IMR-90 (cell line): ENCODE data around the gene DPYSL3. TPM values are rescaled to one million over a fixed set of nuclear protein-coding genes. Genes with fewer than 3 reads are reported as not detected.

Experiments used
- ATAC-seq: fragments of 200-7000 bp; cut with Tn5 transposase; 2 replicates; pipeline ENCODE4 v1.9.1; 2020; ENCODE audit warnings: low read depth, mild to moderate bottlenecking, moderate library complexity
- BruUV-seq: library from RNA; stranded (reverse); fragments of 400-500 nt; replicated peaks from 2 replicates; lab custom pipeline; 2021; lab: Mats Ljungman, UMichigan
- CTCF ChIA-PET: fragments of 300-600 bp; formaldehyde crosslinking; extraction: SDS; loops from one replicate; lab custom pipeline; 2021; ENCODE audit warnings: antibody characterized with exemption; lab: Yijun Ruan, JAX
- POLR2A ChIA-PET: fragments of 300-600 bp; sonication (Branson Sonifier 250); formaldehyde crosslinking; loops from one replicate; lab custom pipeline; 2022; ENCODE audit warnings: antibody characterized with exemption; ENCODE audit not compliant: unreplicated experiment; lab: Charles Lee
- DNase-seq: peaks from one replicate; pipeline ENCODE4 v3.0.0; 2013
- H2AFZ ChIP-seq: replicated peaks from 2 replicates; pipeline ENCODE3; 2013; ENCODE audit warnings: low read length, mild to moderate bottlenecking; ENCODE audit not compliant: poor library complexity
- H2AK5ac ChIP-seq: 2 replicates; pipeline ENCODE4 v1.6.1; 2013; ENCODE audit warnings: low read depth, low read length, inconsistent platforms
- H2AK9ac ChIP-seq: replicated peaks from 2 replicates; pipeline ENCODE3; 2013; ENCODE audit warnings: mild to moderate bottlenecking, low read depth, low read length, moderate library complexity; ENCODE audit not compliant: poor library complexity
- H2BK120ac ChIP-seq: 2 replicates; pipeline ENCODE4 v1.6.1; 2013; ENCODE audit warnings: low read depth, low read length, inconsistent platforms
- H2BK15ac ChIP-seq: 3 replicates; pipeline ENCODE4 v1.6.1; 2013; ENCODE audit warnings: low read depth, low read length, inconsistent platforms
- H2BK20ac ChIP-seq: 2 replicates; pipeline ENCODE4 v1.6.1; 2013; ENCODE audit warnings: low read depth, mild to moderate bottlenecking, inconsistent platforms, low read length, moderate library complexity
- H2BK5ac ChIP-seq: 2 replicates; pipeline ENCODE4 v1.6.1; 2013; ENCODE audit warnings: mild to moderate bottlenecking, low read depth, low read length, inconsistent platforms; ENCODE audit not compliant: poor library complexity, severe bottlenecking
- H3K14ac ChIP-seq: replicated peaks from 2 replicates; pipeline ENCODE4 v1.6.1; 2013; ENCODE audit warnings: low read depth, low read length, inconsistent platforms
- H3K18ac ChIP-seq: 2 replicates; pipeline ENCODE4 v1.6.1; 2013; ENCODE audit warnings: low read depth, low read length, control low read depth
- H3K23ac ChIP-seq: 2 replicates; pipeline ENCODE4 v1.6.1; 2013; ENCODE audit warnings: low read depth, low read length, inconsistent platforms
- H3K27ac ChIP-seq: 2 replicates; pipeline ENCODE4 v1.5.1; 2013; ENCODE audit warnings: mild to moderate bottlenecking, control low read depth, low read length; ENCODE audit not compliant: insufficient read depth
- H3K27me3 ChIP-seq: 2 replicates; pipeline ENCODE4 v1.6.1; 2013; ENCODE audit warnings: low read length; ENCODE audit not compliant: control insufficient read depth, insufficient read depth
- H3K36me3 ChIP-seq: 2 replicates; pipeline ENCODE4 v1.6.1; 2013; ENCODE audit warnings: low read length, mixed read lengths; ENCODE audit not compliant: control insufficient read depth, insufficient read depth
- H3K4ac ChIP-seq: 2 replicates; pipeline ENCODE4 v1.6.1; 2013; ENCODE audit warnings: low read depth, low read length, inconsistent platforms
- H3K4me1 ChIP-seq: 2 replicates; pipeline ENCODE4 v1.6.1; 2013; ENCODE audit warnings: low read length, mixed read lengths; ENCODE audit not compliant: control insufficient read depth, insufficient read depth
- H3K4me2 ChIP-seq: 2 replicates; pipeline ENCODE4 v1.6.1; 2013; ENCODE audit warnings: low read depth, mild to moderate bottlenecking, control low read depth, low read length, moderate library complexity
- H3K4me3 ChIP-seq: 2 replicates; pipeline ENCODE4 v1.5.1; 2013; ENCODE audit warnings: low read depth, mild to moderate bottlenecking, control low read depth, low read length, moderate library complexity; ENCODE audit not compliant: insufficient read depth
- H3K56ac ChIP-seq: 2 replicates; pipeline ENCODE4 v1.6.1; 2013; ENCODE audit warnings: low read length, inconsistent platforms; ENCODE audit not compliant: insufficient read depth; ENCODE audit errors: extremely low read depth
- H3K79me1 ChIP-seq, 2 experiments: 2 replicates each; pipeline ENCODE4 v1.6.1; 2013; ENCODE audit warnings: low read length in 2 of 2, inconsistent platforms in 1 of 2, low read depth in 1 of 2
- H3K9ac ChIP-seq: 2 replicates; pipeline ENCODE4 v1.6.1; 2013; ENCODE audit warnings: low read depth, low read length, control low read depth
- H3K9me1 ChIP-seq: 2 replicates; pipeline ENCODE4 v1.6.1; 2013; ENCODE audit warnings: low read length, inconsistent platforms; ENCODE audit not compliant: insufficient read depth
- H3K9me3 ChIP-seq: 2 replicates; pipeline ENCODE4 v1.6.1; 2013; ENCODE audit warnings: low read length; ENCODE audit not compliant: control insufficient read depth, insufficient read depth
- H4K20me1 ChIP-seq: 2 replicates; pipeline ENCODE4 v1.6.1; 2013; ENCODE audit warnings: low read length, inconsistent platforms; ENCODE audit not compliant: insufficient read depth
- H4K5ac ChIP-seq: 2 replicates; pipeline ENCODE4 v1.6.1; 2013; ENCODE audit warnings: mild to moderate bottlenecking, low read depth, low read length, control low read depth
- H4K8ac ChIP-seq, 2 experiments: 2 replicates each; pipeline ENCODE4 v1.6.1; 2013; ENCODE audit warnings: low read depth in 2 of 2, low read length in 2 of 2, control low read depth in 1 of 2, inconsistent platforms in 1 of 2
- H4K91ac ChIP-seq: 2 replicates; pipeline ENCODE4 v1.6.1; 2013; ENCODE audit warnings: low read depth, low read length, inconsistent platforms; ENCODE audit not compliant: insufficient read depth
- BHLHE40 ChIP-seq: fragments of 150-350 bp; IDR thresholded peaks from 2 replicates; pipeline ENCODE4 v1.6.1; 2016; ENCODE audit warnings: mild to moderate bottlenecking, low read depth, low read length
- CEBPB ChIP-seq: IDR thresholded peaks from 2 replicates; pipeline ENCODE4 v1.6.1; 2012; ENCODE audit warnings: low read depth, low read length, improper control_type of control experiment
- CHD1 ChIP-seq: IDR thresholded peaks from 2 replicates; pipeline ENCODE4 v1.6.1; 2012; ENCODE audit warnings: low read depth, low read length, improper control_type of control experiment
- MAFK ChIP-seq: IDR thresholded peaks from 2 replicates; pipeline ENCODE4 v1.6.1; 2012; ENCODE audit warnings: low read depth, low read length, improper control_type of control experiment
- MAZ ChIP-seq: IDR thresholded peaks from 2 replicates; pipeline ENCODE4 v1.6.1; 2012; ENCODE audit warnings: low read depth, mild to moderate bottlenecking, low read length, improper control_type of control experiment, moderate library complexity, borderline replicate concordance
- MXI1 ChIP-seq: IDR thresholded peaks from 2 replicates; pipeline ENCODE4 v1.6.1; 2012; ENCODE audit warnings: low read depth, mild to moderate bottlenecking, low read length, moderate library complexity, borderline replicate concordance
- NFE2L2 ChIP-seq: fragments of 150-350 bp; IDR thresholded peaks from 2 replicates; pipeline ENCODE4 v1.6.1; 2016; ENCODE audit warnings: low read depth, mild to moderate bottlenecking, low read length
- POLR2A ChIP-seq: IDR thresholded peaks from 2 replicates; pipeline ENCODE4 v1.6.1; 2012; ENCODE audit warnings: mild to moderate bottlenecking, low read depth, low read length
- RAD21 ChIP-seq: IDR thresholded peaks from 2 replicates; pipeline ENCODE4 v1.6.1; 2012; ENCODE audit warnings: low read length, improper control_type of control experiment
- RFX5 ChIP-seq: IDR thresholded peaks from 2 replicates; pipeline ENCODE4 v1.8.0; 2012; ENCODE audit warnings: low read depth, mild to moderate bottlenecking, low read length, moderate library complexity
- SMC3 ChIP-seq: fragments of 150-350 bp; IDR thresholded peaks from 2 replicates; pipeline ENCODE4 v1.6.1; 2016; ENCODE audit warnings: low read depth, mild to moderate bottlenecking, antibody characterized with exemption, low read length, moderate library complexity
- whole genome bisulfite sequencing, 2 experiments: methylation state at CpG; one replicate each; pipeline versions ENCODE4 v1.1.5 to v1.1.7; 2013; ENCODE audit warnings: missing lambda C conversion rate in 2 of 2; ENCODE audit not compliant: insufficient read length in 1 of 2; ENCODE audit errors: extremely low coverage in 2 of 2; 5-methylcytosine and 5-hydroxymethylcytosine counted together
- dilution Hi-C: fragments of 300-500 bp; cut with HindIII; formaldehyde crosslinking; loops from one replicate; pipeline ENCODE4 v1.14.3; 2018; ENCODE audit warnings: low sequenced_read_pairs; ENCODE audit not compliant: unreplicated experiment
- in situ Hi-C: fragments of 300-500 bp; cut with MboI; formaldehyde crosslinking; loops from 3 replicates; pipeline ENCODE4 v1.14.3; 2019; ENCODE audit warnings: low sequenced_read_pairs, inconsistent platforms, mixed read lengths
- intact Hi-C: fragments of 100-400 bp; cut with micrococcal nuclease; formaldehyde crosslinking; loops from 2 replicates; pipeline ENCODE4 v1.10.0; 2022
- polyA plus RNA-seq, 3 experiments: library from polyadenylated mRNA; depleted of rRNA; stranded (reverse); fragments of >200 nt; gene quantifications; 2 replicates each; pipeline ENCODE4 v1.2.3, GENCODE V29; 2012; ENCODE audit warnings: low replicate concordance in 1 of 3
- total RNA-seq: library from RNA; depleted of rRNA; stranded (reverse); fragments of >200 nt; gene quantifications from 2 replicates; pipeline ENCODE4 v1.2.3, GENCODE V29; 2012
- TF ChIP-seq, protein P1 (sequence below): fragments of 150-350 bp; IDR thresholded peaks from 2 replicates; pipeline ENCODE4 v1.6.1; 2016; ENCODE audit warnings: low read depth, mild to moderate bottlenecking, low read length, moderate library complexity, borderline replicate concordance
- TF ChIP-seq, protein P2 (sequence below): conservative IDR thresholded peaks from 2 replicates; pipeline ENCODE4 v1.5.1; 2012; ENCODE audit warnings: mild to moderate bottlenecking, low read depth, low read length, improper control_type of control experiment

The DPYSL3 gene
- total and polyA plus RNA-seq, 2 of the 4 experiments (the other 2 are of a cell fraction), result 50.2 to 60.9 TPM

DNA sequence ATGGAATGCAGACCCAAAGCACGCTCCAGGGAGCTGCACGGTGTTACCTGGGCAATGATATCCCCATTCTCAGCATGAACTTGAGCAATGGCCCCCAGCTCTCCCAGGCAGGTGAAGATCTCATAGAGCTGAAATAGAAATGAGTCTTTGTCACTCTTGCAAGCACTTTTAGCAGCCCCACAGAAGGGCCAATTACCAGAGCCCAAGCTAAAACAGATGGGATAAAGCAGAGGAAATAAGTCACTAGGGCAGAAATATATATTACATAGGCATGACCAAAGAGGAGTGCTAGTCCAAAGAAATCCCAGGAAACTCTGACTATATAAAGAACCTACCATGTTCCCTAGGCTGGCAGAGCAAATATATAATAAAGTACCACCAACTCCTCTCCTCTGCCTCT is 97.3 kb downstream of the DPYSL3 start:
- Histone ChIP-seq H3K4me1 (peaks cover 4% of the 10 kb centered on the region), H3K9ac (no peak overlapping the region), H3K36me3 (peaks cover 11% of the 10 kb centered on the region), H4K8ac (no peak overlapping the region), H3K4ac (no peak overlapping the region), H4K20me1 (peaks cover 4% of the 10 kb centered on the region; the same call in 1 of the 2 replicates), H3K9me3 (no peaks in the 10 kb centered on the region), H2BK120ac (no peak overlapping the region), H2AK5ac (no peak overlapping the region), H3K27me3 (no peaks in the 10 kb centered on the region), H2BK20ac (no peak overlapping the region), H3K14ac (no peak overlapping the region), H3K27ac (no peak overlapping the region), H2AK9ac (no peak overlapping the region), H3K79me1 (peaks cover 0 to 15% of the 10 kb centered on the region in 2 experiments; a peak in 1 of 4 replicates), H4K5ac (no peak overlapping the region), H2BK5ac (no peak overlapping the region), H3K23ac (no peak overlapping the region), H3K9me1 (peaks cover 13% of the 10 kb centered on the region), H3K18ac (no peak overlapping the region), H3K4me3 (no peak overlapping the region), H3K56ac (no peak overlapping the region), H3K4me2 (no peak overlapping the region), H2AFZ (no peak overlapping the region), H2BK15ac (no peak overlapping the region), H4K91ac (no peak overlapping the region)
- intact Hi-C loops, result no loop called here
- BruUV-seq, result no TSS peak
- ATAC-seq, result no peak
- dilution Hi-C loops, result no loop called here
- no peak for DNase-seq
- POLR2A ChIA-PET, result no interaction called here
- TF ChIP-seq MAFK (no peak), NFE2L2 (no peak), MXI1 (no peak), SMC3 (no peak), RFX5 (no peak), MAZ (no peak), POLR2A (no peak), RAD21 (no peak), BHLHE40 (no peak), CEBPB (no peak), CHD1 (no peak)
- TF ChIP-seq, protein P1, sequence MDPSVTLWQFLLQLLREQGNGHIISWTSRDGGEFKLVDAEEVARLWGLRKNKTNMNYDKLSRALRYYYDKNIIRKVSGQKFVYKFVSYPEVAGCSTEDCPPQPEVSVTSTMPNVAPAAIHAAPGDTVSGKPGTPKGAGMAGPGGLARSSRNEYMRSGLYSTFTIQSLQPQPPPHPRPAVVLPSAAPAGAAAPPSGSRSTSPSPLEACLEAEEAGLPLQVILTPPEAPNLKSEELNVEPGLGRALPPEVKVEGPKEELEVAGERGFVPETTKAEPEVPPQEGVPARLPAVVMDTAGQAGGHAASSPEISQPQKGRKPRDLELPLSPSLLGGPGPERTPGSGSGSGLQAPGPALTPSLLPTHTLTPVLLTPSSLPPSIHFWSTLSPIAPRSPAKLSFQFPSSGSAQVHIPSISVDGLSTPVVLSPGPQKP, result no peak
- TF ChIP-seq, protein P2, sequence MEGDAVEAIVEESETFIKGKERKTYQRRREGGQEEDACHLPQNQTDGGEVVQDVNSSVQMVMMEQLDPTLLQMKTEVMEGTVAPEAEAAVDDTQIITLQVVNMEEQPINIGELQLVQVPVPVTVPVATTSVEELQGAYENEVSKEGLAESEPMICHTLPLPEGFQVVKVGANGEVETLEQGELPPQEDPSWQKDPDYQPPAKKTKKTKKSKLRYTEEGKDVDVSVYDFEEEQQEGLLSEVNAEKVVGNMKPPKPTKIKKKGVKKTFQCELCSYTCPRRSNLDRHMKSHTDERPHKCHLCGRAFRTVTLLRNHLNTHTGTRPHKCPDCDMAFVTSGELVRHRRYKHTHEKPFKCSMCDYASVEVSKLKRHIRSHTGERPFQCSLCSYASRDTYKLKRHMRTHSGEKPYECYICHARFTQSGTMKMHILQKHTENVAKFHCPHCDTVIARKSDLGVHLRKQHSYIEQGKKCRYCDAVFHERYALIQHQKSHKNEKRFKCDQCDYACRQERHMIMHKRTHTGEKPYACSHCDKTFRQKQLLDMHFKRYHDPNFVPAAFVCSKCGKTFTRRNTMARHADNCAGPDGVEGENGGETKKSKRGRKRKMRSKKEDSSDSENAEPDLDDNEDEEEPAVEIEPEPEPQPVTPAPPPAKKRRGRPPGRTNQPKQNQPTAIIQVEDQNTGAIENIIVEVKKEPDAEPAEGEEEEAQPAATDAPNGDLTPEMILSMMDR, result no peak
- no CpG with 5 or more reads among the region's 2 CpGs for WGBS, 2 experiments
- CTCF ChIA-PET, result no interaction called here
- in situ Hi-C loops, result no loop called here
